Activated naive CD4-positive, alpha-beta T cell treated with anti-CD3 and anti-CD28 coated beads, Interleukin-2, amount 50 U/mL, for 24 hours (primary cell): ENCODE data around the gene HOXC5.
A peak's percentile ranks its signal among the peaks of the same experiment; 100 is the strongest.
"Not testable (repeated sequence)": the region's sequence is repeated elsewhere in the genome, so short reads cannot be mapped to it uniquely, and the experiment has no call there.

Source experiments
- H3K27ac Mint-ChIP-seq: one replicate; pipeline ENCODE4 v1.8.0; 2021; ENCODE audit warnings: mild to moderate bottlenecking, mixed read lengths
- H3K27me3 Mint-ChIP-seq: one replicate; pipeline ENCODE4 v1.8.0; 2021; ENCODE audit warnings: mixed read lengths
- H3K36me3 Mint-ChIP-seq: one replicate; pipeline ENCODE4 v1.8.0; 2021; ENCODE audit warnings: mixed read lengths
- H3K4me1 Mint-ChIP-seq: one replicate; pipeline ENCODE4 v1.8.0; 2021; ENCODE audit warnings: mixed read lengths
- H3K4me3 Mint-ChIP-seq: one replicate; pipeline ENCODE4 v1.8.0; 2021; ENCODE audit warnings: mild to moderate bottlenecking, mixed read lengths
- H3K9me3 Mint-ChIP-seq: one replicate; pipeline ENCODE4 v1.8.0; 2021; ENCODE audit warnings: mixed read lengths

The HOXC5 gene

GRCh38 chr12:54068418-54069070 is 35.7 kb downstream of the HOXC5 start:
- no peaks in the 10 kb centered on the region for H3K4me1 Mint-ChIP-seq
- no peak overlapping the region for H3K27ac Mint-ChIP-seq
- H3K9me3 Mint-ChIP-seq = no peaks in the 10 kb centered on the region
- H3K36me3 Mint-ChIP-seq = no peaks in the 10 kb centered on the region
- no peak overlapping the region for H3K4me3 Mint-ChIP-seq
- peaks cover 20% of the 10 kb centered on the region for H3K27me3 Mint-ChIP-seq

GRCh38 chr12:54071942-54072341 is 39.1 kb downstream of the HOXC5 start:
- H3K4me3 Mint-ChIP-seq = no peak overlapping the region
- no peak overlapping the region for H3K27ac Mint-ChIP-seq
- no peaks in the 10 kb centered on the region for H3K9me3 Mint-ChIP-seq
- peaks cover 8% of the 10 kb centered on the region for H3K27me3 Mint-ChIP-seq
- no peaks in the 10 kb centered on the region for H3K36me3 Mint-ChIP-seq
- no peaks in the 10 kb centered on the region for H3K4me1 Mint-ChIP-seq

GRCh38 chr12:54074308-54074707 is 41.5 kb downstream of the HOXC5 start:
- H3K4me3 Mint-ChIP-seq = no peak overlapping the region
- no peak overlapping the region for H3K27ac Mint-ChIP-seq
- H3K4me1 Mint-ChIP-seq = no peaks in the 10 kb centered on the region
- H3K27me3 Mint-ChIP-seq = peaks cover 4% of the 10 kb centered on the region
- H3K9me3 Mint-ChIP-seq = no peaks in the 10 kb centered on the region
- no peaks in the 10 kb centered on the region for H3K36me3 Mint-ChIP-seq

- Mint-ChIP-seq H3K27me3 (peaks cover 2% of the 10 kb centered on the region), H3K4me3 (no peak overlapping the region), H3K27ac (no peak overlapping the region), H3K4me1 (no peaks in the 10 kb centered on the region), H3K9me3 (no peaks in the 10 kb centered on the region), H3K36me3 (no peaks in the 10 kb centered on the region)
These were observed 42.6 kb downstream of the HOXC5 start for GRCh38 chr12:54075409-54075808.

- peaks cover 2% of the 10 kb centered on the region for H3K27me3 Mint-ChIP-seq
- H3K4me1 Mint-ChIP-seq = peaks cover 2% of the 10 kb centered on the region
- no peaks in the 10 kb centered on the region for H3K36me3 Mint-ChIP-seq
- H3K27ac Mint-ChIP-seq = no peak overlapping the region
- no peak overlapping the region for H3K4me3 Mint-ChIP-seq
- no peaks in the 10 kb centered on the region for H3K9me3 Mint-ChIP-seq
These were observed 43.1 kb downstream of the HOXC5 start for GRCh38 chr12:54075974-54076373.

- not testable (repeated sequence) for H3K9me3 Mint-ChIP-seq, H3K27me3 Mint-ChIP-seq, H3K36me3 Mint-ChIP-seq, H3K4me3 Mint-ChIP-seq, H3K27ac Mint-ChIP-seq
- peaks cover 18% of the 10 kb centered on the region for H3K4me1 Mint-ChIP-seq
These were observed 45.0 kb downstream of the HOXC5 start for GRCh38 chr12:54077843-54078242.

GRCh38 chr12:54079115-54079514 is 46.3 kb downstream of the HOXC5 start:
- peaks cover 29% of the 10 kb centered on the region for H3K4me1 Mint-ChIP-seq
- peak overlapping the region; percentile 21 for H3K27ac Mint-ChIP-seq

GRCh38 chr12:54080008-54080924 is 47.4 kb downstream of the HOXC5 start:
- peak overlapping the region; percentile 30 for H3K27ac Mint-ChIP-seq
- H3K4me3 Mint-ChIP-seq, H3K36me3 Mint-ChIP-seq: not testable (repeated sequence)

More at GRCh38 chr12:54079115-54079514, 46.3 kb downstream of the HOXC5 start:
- not testable (repeated sequence) for H3K4me3 Mint-ChIP-seq, H3K36me3 Mint-ChIP-seq, H3K27me3 Mint-ChIP-seq, H3K9me3 Mint-ChIP-seq

GRCh38 chr12:54081053-54081514 is 48.2 kb downstream of the HOXC5 start:
- not testable (repeated sequence) for H3K27me3 Mint-ChIP-seq, H3K36me3 Mint-ChIP-seq, H3K9me3 Mint-ChIP-seq
- H3K4me3 Mint-ChIP-seq = peak overlapping the region; percentile 90
- peak overlapping the region; percentile 73 for H3K27ac Mint-ChIP-seq
- peaks cover 29% of the 10 kb centered on the region for H3K4me1 Mint-ChIP-seq

More at GRCh38 chr12:54080008-54080924, 47.4 kb downstream of the HOXC5 start:
- H3K4me1 Mint-ChIP-seq = peaks cover 29% of the 10 kb centered on the region
- not testable (repeated sequence) for H3K9me3 Mint-ChIP-seq, H3K27me3 Mint-ChIP-seq

- not testable (repeated sequence) for H3K36me3 Mint-ChIP-seq, H3K27me3 Mint-ChIP-seq, H3K9me3 Mint-ChIP-seq
- H3K4me1 Mint-ChIP-seq = peaks cover 29% of the 10 kb centered on the region
- H3K27ac Mint-ChIP-seq = peak overlapping the region; percentile 93
- H3K4me3 Mint-ChIP-seq = peak overlapping the region; percentile 90
These were observed 48.9 kb downstream of the HOXC5 start for GRCh38 chr12:54081581-54082396.

GRCh38 chr12:54082397-54082892 is 49.6 kb downstream of the HOXC5 start:
- Mint-ChIP-seq H3K4me1 (peaks cover 29% of the 10 kb centered on the region), H3K27me3 (no peaks in the 10 kb centered on the region), H3K9me3 (no peaks in the 10 kb centered on the region), H3K4me3 (peak overlapping the region; percentile 90), H3K27ac (peak overlapping the region; percentile 93), H3K36me3 (no peaks in the 10 kb centered on the region)
